T47D (cell line): ENCODE results near the gene CCSAP.
"Not testable (repeated sequence)": the region's sequence is repeated elsewhere in the genome, so short reads cannot be mapped to it uniquely, and the experiment has no call there.

Experiments
- DNase-seq, 2 experiments: peaks; one replicate each; pipeline versions ENCODE4 v3.0.0 to v3.0.0-alpha.2; 2011 to 2012; ENCODE audit warnings: low read depth in 1 of 2, low spot score in 1 of 2
- JUND ChIP-seq: IDR thresholded peaks from 2 replicates; pipeline ENCODE4 v1.6.1; 2012; ENCODE audit warnings: low read depth
- in situ Hi-C: cut with HindIII; loops from 2 replicates; pipeline ENCODE4 v1.10.0; 2016; ENCODE audit warnings: low sequenced_read_pairs, low pct_unique_long_range_greater_than_20kb

The CCSAP gene

DNA sequence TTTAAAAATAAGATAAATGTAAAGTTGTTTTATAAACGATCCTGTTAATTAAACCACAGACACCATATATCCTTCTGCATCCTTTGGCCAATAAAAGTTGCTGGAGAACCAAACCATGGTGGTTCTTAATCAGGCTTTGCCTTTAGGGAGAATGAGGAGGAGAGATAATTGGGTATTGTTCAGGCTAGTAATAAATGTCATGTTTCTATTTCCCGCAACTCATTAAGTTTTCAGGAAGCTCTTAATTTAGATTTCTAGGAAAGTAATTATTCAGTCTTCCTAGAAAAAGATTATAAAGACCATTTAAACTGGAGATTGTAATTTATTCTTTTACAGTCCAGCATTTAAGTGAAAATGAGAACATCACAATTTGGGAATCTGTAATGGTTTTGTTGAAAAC lies 37.5 kb downstream of the CCSAP start:
- in situ Hi-C loops, result no loop called here

DNA sequence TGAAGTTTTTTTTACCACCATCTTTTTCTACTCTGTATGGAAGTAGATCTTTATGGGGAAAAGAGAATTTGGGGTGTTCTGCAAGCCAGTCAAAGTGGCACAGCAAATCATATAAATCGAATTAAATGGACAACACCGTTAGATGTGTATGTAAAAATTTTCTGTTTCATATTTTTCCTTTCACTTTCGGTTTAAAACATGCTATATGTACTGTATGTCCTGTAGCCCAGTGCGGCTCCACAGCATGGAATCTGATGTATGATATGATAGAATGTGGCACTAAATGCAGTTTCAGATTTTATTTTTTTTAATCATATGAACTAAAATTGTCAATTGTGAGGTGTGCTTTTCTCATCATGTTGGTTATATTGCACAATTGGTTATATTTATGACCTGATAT lies 39.0 kb downstream of the CCSAP start:
- in situ Hi-C loops, result no loop called here
- no peak for TF ChIP-seq JUND
- no peak for DNase-seq

More for the DNA sequence above, 37.5 kb downstream of the CCSAP start:
- TF ChIP-seq JUND, result no peak
- DNase-seq, result no peak

DNA sequence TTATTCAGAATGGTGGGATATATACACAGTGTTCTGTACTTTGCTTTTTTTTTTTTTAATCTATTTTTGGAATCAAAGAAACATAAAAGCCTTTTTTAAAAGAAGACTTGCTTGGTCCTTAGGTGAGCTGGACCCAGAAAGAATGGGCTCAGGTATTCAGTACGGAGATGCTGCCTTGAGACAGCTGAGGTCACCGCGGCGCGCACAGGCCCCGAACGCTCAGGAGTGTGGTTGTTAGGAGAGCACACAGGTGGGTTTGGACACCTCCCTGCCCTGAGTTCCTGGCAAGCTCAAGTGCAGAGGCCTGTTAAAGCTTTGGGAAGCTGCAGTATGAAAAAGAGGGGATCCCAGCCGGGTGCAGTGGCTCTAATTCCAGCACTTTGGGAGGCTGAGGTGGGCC lies 40.1 kb downstream of the CCSAP start:
- no peak for DNase-seq
- TF ChIP-seq JUND, result no peak
- in situ Hi-C loops, result no loop called here

GRCh38 chr1:229300099-229300757 lies 42.6 kb downstream of the CCSAP start:
- TF ChIP-seq JUND, result no peak
- in situ Hi-C loops, result no loop called here
- no peak for DNase-seq

- DNase-seq, result no peak
- in situ Hi-C loops, result no loop called here
- no peak for TF ChIP-seq JUND
These were observed 43.9 kb downstream of the CCSAP start for GRCh38 chr1:229298887-229299503.

- in situ Hi-C loops, result no loop called here
- DNase-seq, result no peak
These were observed 44.4 kb downstream of the CCSAP start for GRCh38 chr1:229298420-229298819.

GRCh38 chr1:229297746-229298145 lies 45.1 kb downstream of the CCSAP start:
- no peak for TF ChIP-seq JUND
- in situ Hi-C loops, result no loop called here
- DNase-seq, result no peak

More at GRCh38 chr1:229298420-229298819, 44.4 kb downstream of the CCSAP start:
- TF ChIP-seq JUND, result no peak

DNA sequence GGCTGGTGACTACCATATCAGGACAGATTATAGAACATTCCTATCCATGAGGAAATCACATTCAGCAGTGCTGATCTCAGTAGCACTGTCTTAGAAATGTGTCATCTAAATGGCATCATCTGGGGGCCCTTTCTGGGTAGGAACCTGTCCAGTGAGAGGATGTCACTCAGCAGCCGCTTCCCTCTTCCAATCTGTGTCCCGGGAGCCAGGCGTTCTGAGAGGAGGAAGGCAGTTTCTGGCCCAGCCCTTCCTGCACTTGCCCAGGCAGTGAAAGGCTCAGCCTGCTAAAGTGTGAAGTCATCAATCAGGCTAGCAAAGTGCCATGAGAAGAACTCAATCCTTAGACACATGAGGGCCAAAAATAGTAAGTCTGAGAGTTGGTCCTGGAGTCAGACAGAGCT lies 46.3 kb downstream of the CCSAP start:
- in situ Hi-C loops, result no loop called here
- no peak for TF ChIP-seq JUND
- no peak for DNase-seq

DNA sequence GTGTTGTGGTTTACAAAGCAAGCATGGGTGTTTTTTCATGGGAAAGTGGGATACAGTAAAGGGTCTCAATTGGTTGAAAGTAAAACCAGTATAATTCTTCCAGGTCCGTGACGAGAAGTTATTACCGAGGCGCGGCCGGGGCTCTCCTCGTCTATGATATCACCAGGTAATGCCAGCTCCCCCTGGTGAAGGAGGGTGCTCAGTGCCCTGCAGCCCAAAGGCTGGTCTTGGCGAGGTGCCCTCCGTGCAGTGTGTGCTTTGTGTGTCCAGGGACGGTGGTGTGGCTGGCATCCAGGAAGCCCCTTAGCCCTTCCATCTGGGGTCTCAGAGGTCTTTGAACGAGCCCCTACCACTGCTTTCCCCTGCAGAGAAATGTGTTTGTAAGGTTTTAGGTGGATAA lies 47.1 kb downstream of the CCSAP start:
- TF ChIP-seq JUND, result no peak
- no peak for DNase-seq
- in situ Hi-C loops, result no loop called here

DNA sequence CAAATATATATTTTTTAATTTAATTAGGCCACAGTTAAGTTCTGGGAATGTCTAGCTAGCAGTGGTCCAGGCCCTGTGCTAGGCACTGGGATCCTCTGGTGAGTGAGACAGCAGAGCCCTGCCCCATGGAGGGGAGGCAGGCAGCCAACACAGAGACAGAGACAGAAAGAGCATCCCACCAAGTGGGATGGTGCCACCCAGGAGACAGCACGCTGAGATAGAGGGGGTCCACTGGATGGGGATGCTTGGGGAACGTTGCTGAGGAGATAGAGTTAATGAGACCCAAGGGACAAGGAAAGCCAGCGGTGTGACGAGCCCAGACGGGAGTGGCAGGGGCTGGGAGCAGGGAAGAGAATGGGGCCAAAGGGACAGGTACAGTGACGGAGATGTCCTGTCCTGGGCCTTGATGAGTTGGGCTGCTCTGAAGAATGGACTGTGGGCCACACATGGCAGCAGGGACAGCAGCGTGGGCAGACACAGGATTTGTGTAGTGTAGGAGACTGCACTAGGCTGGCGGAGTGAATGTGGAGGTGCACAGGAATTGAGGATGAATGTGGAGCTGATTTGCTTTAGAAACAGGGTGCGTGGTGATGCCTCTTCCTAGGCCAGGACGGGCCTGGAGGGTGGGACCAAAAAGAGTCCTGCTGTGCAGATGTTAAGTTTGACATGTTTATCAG lies 49.2 kb downstream of the CCSAP start:
- DNase-seq, result no peak
- no peak for TF ChIP-seq JUND
- in situ Hi-C loops, result no loop called here

GRCh38 chr1:229291686-229292085 lies 51.2 kb downstream of the CCSAP start:
- in situ Hi-C loops, DNase-seq: not testable (repeated sequence)

DNA sequence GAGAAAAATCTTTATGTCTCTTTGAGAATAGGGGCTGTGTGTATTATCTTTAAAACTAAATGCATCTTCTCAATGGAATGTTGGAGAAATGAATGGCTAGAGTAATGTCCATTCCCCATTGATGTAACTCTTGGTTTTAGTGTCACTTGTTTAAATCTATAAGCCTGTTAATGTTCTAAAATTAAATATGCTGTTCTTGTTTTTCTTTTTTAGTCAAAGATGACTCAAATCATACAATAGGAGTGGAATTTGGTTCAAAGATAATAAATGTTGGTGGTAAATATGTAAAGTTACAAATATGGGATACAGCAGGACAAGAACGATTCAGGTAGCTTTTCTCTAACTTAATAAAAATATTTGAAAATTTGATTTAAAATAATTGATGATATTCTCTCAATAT lies 54.3 kb downstream of the CCSAP start:
- no peak for DNase-seq
- in situ Hi-C loops, result no loop called here
- no peak for TF ChIP-seq JUND

DNA sequence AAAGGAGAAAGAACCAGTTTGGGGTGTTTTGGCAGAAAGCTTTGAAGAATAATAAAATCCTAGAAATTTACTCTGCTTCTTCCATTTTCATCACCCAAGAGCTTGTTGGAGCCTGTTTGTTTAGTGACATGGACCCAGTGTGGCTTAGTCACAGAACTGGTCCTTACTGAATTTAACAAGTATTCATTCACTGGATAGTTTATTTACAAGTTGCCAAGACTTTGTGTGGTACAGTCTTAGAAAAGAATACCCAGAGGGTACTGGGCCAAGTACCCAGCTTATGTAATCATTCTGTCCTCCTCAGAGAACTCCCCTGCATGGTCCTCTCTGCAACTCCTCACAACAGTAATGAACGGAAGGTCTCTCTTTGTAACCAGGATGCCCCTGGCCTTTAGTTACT lies 55.6 kb downstream of the CCSAP start:
- in situ Hi-C loops, result no loop called here
- peak in 1 of 2 experiments; percentile 50 for DNase-seq
- TF ChIP-seq JUND, result no peak
